Measurements from ENCODE around the gene GRIK2.

DNA sequence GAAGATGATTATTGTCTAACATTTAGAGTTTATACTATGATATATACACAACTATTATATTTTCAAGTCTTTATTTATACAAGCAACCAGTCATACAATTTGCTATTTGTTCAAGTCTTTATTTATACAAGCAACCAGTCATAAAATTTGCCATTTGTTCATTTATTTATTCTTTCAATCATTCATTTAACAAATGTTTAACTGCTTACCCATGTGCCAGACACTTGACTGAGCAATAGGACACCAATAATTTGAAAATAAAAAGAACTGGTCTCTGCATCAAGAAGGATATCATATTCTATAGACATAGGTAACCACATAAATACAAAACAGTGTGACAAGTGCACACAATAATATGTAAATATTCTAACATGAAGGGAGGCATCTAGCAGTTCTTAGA is 20.3 kb downstream of the GRIK2 start:
- TF ChIP-seq, protein P1, sequence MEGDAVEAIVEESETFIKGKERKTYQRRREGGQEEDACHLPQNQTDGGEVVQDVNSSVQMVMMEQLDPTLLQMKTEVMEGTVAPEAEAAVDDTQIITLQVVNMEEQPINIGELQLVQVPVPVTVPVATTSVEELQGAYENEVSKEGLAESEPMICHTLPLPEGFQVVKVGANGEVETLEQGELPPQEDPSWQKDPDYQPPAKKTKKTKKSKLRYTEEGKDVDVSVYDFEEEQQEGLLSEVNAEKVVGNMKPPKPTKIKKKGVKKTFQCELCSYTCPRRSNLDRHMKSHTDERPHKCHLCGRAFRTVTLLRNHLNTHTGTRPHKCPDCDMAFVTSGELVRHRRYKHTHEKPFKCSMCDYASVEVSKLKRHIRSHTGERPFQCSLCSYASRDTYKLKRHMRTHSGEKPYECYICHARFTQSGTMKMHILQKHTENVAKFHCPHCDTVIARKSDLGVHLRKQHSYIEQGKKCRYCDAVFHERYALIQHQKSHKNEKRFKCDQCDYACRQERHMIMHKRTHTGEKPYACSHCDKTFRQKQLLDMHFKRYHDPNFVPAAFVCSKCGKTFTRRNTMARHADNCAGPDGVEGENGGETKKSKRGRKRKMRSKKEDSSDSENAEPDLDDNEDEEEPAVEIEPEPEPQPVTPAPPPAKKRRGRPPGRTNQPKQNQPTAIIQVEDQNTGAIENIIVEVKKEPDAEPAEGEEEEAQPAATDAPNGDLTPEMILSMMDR (IDR thresholded peaks at IDR 0.05): no peak
- TF ChIP-seq EP300 (IDR thresholded peaks at IDR 0.05) (no peak), POLR2A (IDR thresholded peaks at IDR 0.05) (no peak)

Data from tibial nerve (tissue), 4 donors.